ENCODE measurements around the gene ZNF592.

The ZNF592 gene

GRCh38 chr15:84807228-84807627 lies 58.8 kb downstream of the ZNF592 start:
- no peak for DNase-seq (ENCODE audit: low spot score)

- no peak for DNase-seq (ENCODE audit: low spot score)
Observed at GRCh38 chr15:84810073-84810840, 61.9 kb downstream of the ZNF592 start.

- DNase-seq (ENCODE audit: low spot score) = no peak
Observed at GRCh38 chr15:84811151-84811550, 62.8 kb downstream of the ZNF592 start.

- DNase-seq (ENCODE audit: low spot score) = no peak
Observed at GRCh38 chr15:84811828-84812227, 63.4 kb downstream of the ZNF592 start.

GRCh38 chr15:84812842-84813241 lies 64.5 kb downstream of the ZNF592 start:
- DNase-seq (ENCODE audit: low spot score) = no peak

- DNase-seq (ENCODE audit: low spot score) = no peak
Observed at GRCh38 chr15:84813435-84813834, 65.0 kb downstream of the ZNF592 start.

- no peak for DNase-seq (ENCODE audit: low spot score)
Observed at GRCh38 chr15:84813931-84814330, 65.5 kb downstream of the ZNF592 start.

- DNase-seq (ENCODE audit: low spot score) = no peak
Observed at GRCh38 chr15:84814916-84815315, 66.5 kb downstream of the ZNF592 start.

GRCh38 chr15:84816694-84817465 lies 68.5 kb downstream of the ZNF592 start, which contains the start of gene ALPK3:
Gene ALPK3, plus strand, starts transcription at chr15:84817356. Its CDS starts 97 bp downstream, at chr15:84817453.
- DNase-seq (ENCODE audit: low spot score) = no peak

GRCh38 chr15:84817466-84818081 lies 69.2 kb downstream of the ZNF592 start:
- no peak for DNase-seq (ENCODE audit: low spot score)

GRCh38 chr15:84818261-84819131 lies 70.1 kb downstream of the ZNF592 start:
- DNase-seq (ENCODE audit: low spot score) = no peak

GRCh38 chr15:84819291-84819768 lies 70.9 kb downstream of the ZNF592 start:
- DNase-seq (ENCODE audit: low spot score) = no peak

GRCh38 chr15:84819791-84820190 lies 71.4 kb downstream of the ZNF592 start:
- DNase-seq (ENCODE audit: low spot score) = no peak

GRCh38 chr15:84821501-84822021 lies 73.2 kb downstream of the ZNF592 start:
- DNase-seq (ENCODE audit: low spot score) = no peak

GRCh38 chr15:84822653-84823281 lies 74.4 kb downstream of the ZNF592 start:
- no peak for DNase-seq (ENCODE audit: low spot score)

GRCh38 chr15:84823282-84823878 lies 75.0 kb downstream of the ZNF592 start:
- DNase-seq (ENCODE audit: low spot score) = no peak

GRCh38 chr15:84824260-84825007 lies 76.0 kb downstream of the ZNF592 start:
- no peak for DNase-seq (ENCODE audit: low spot score)

GRCh38 chr15:84826369-84826823 lies 78.0 kb downstream of the ZNF592 start:
- peak; percentile 51 for DNase-seq (ENCODE audit: low spot score)

GRCh38 chr15:84827246-84827645 lies 78.9 kb downstream of the ZNF592 start:
- DNase-seq (ENCODE audit: low spot score) = no peak

Data from NAMALWA (cell line).